Suprapubic skin (tissue), 4 donors: ENCODE data around the gene GNA15. TPM values are rescaled to one million over a fixed set of nuclear protein-coding genes. Genes with fewer than 3 reads are reported as not detected.

Experiments used
- DNase-seq, 2 donors: peaks; one replicate each; pipeline ENCODE4 v3.0.0-alpha.2; 2019; ENCODE audit warnings: low spot score in 2 of 2
- H3K27ac ChIP-seq: fragments of 200-600 bp; sonication (generic); one replicate; pipeline ENCODE4 v1.5.1; 2019
- H3K27me3 ChIP-seq: fragments of 200-600 bp; sonication (generic); one replicate; pipeline ENCODE4 v1.5.1; 2019
- H3K36me3 ChIP-seq: fragments of 200-600 bp; sonication (generic); one replicate; pipeline ENCODE4 v1.5.1; 2019
- H3K4me1 ChIP-seq: fragments of 200-600 bp; sonication (generic); one replicate; pipeline ENCODE4 v1.5.1; 2019
- H3K4me3 ChIP-seq: fragments of 200-600 bp; sonication (generic); one replicate; pipeline ENCODE4 v1.5.1; 2019; ENCODE audit warnings: mild to moderate bottlenecking
- H3K9me3 ChIP-seq: fragments of 200-600 bp; sonication (generic); one replicate; pipeline ENCODE4 v1.5.1; 2019
- EP300 ChIP-seq: sonication (generic); formaldehyde crosslinking; IDR thresholded peaks from one replicate; pipeline ENCODE4 v1.6.1; 2017; ENCODE audit warnings: antibody characterized with exemption
- POLR2A ChIP-seq, 2 donors: fragments of 450-650 bp; IDR thresholded peaks; one replicate each; pipeline ENCODE4 v1.6.1; 2017; ENCODE audit warnings: antibody characterized with exemption in 2 of 2, mild to moderate bottlenecking in 2 of 2, moderate library complexity in 2 of 2
- POLR2AphosphoS5 ChIP-seq, 3 donors: sonication (generic); formaldehyde crosslinking; IDR thresholded peaks; one replicate each; pipeline ENCODE4 v1.6.1; 2017; ENCODE audit warnings: antibody characterized with exemption in 3 of 3
- WGBS: methylation state at CpG from one replicate; pipeline ENCODE4 v1.1.5; 2018; 5-methylcytosine and 5-hydroxymethylcytosine counted together
- total RNA-seq, 4 donors: library from RNA; depleted of rRNA; stranded (reverse); fragments of >200 nt; gene quantifications; one replicate each; pipeline ENCODE4 v1.1.0, GENCODE V29; 2016
- TF ChIP-seq, protein P1 (sequence below), 2 donors: fragments of 200-600 bp in 1 of 2; fragments of 450-650 bp in 1 of 2; sonication (generic) in 1 of 2; IDR thresholded peaks; one replicate each; pipeline ENCODE4 v1.5.1; 2016 to 2019; ENCODE audit warnings: antibody characterized with exemption in 2 of 2, mild to moderate bottlenecking in 1 of 2, moderate library complexity in 1 of 2

GNA15 gene
- total RNA-seq, 4 donors from 2014 or later: 29.9 to 117 (median 85.0) TPM

DNA sequence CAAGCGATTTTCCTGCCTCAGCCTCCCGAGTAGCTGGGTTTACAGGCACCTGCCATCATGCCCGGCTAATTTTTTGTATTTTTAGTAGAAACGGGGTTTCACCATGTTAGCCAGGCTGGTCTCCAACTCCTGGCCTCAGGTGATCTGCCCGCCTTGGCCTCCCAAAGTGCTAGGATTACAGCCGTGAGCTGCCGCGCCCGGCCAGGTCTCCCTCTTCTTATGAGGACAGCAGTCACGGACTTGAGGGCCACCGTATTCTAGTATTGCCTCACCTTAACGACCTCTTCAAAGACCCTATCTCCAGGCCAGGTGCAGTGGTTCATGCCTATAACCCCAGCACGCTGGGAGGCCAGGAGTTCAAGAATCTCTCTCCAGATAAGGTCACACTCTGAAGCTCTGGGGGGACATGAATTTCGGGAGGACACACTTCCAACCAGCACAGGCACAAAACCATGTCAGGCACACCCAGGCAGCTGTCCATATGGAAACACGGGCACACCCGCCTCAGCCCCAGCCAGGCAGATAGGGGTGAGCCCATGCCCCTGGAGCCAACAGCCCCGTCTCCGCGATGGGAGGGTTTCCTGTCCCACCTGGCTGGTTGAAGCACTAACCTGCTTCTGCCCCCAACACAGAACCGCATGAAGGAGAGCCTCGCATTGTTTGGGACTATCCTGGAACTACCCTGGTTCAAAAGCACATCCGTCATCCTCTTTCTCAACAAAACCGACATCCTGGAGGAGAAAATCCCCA is 21.4 kb downstream of the GNA15 start:
- Histone ChIP-seq H3K4me1 (peaks cover 17% of the 10 kb centered on the region), H3K27me3 (no peaks in the 10 kb centered on the region), H3K4me3 (no peak overlapping the region), H3K27ac (no peak overlapping the region), H3K9me3 (no peaks in the 10 kb centered on the region), H3K36me3 (peaks cover 27% of the 10 kb centered on the region)
- WGBS: 79% methylated on average over 23 of the region's 23 CpGs
- DNase-seq: no peak
- TF ChIP-seq EP300 (no peak), POLR2A (IDR thresholded peaks at IDR 0.05) (no peak), POLR2AphosphoS5 (IDR thresholded peaks at IDR 0.05) (no peak)
- TF ChIP-seq, protein P1, sequence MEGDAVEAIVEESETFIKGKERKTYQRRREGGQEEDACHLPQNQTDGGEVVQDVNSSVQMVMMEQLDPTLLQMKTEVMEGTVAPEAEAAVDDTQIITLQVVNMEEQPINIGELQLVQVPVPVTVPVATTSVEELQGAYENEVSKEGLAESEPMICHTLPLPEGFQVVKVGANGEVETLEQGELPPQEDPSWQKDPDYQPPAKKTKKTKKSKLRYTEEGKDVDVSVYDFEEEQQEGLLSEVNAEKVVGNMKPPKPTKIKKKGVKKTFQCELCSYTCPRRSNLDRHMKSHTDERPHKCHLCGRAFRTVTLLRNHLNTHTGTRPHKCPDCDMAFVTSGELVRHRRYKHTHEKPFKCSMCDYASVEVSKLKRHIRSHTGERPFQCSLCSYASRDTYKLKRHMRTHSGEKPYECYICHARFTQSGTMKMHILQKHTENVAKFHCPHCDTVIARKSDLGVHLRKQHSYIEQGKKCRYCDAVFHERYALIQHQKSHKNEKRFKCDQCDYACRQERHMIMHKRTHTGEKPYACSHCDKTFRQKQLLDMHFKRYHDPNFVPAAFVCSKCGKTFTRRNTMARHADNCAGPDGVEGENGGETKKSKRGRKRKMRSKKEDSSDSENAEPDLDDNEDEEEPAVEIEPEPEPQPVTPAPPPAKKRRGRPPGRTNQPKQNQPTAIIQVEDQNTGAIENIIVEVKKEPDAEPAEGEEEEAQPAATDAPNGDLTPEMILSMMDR (IDR thresholded peaks at IDR 0.05): no peak

DNA sequence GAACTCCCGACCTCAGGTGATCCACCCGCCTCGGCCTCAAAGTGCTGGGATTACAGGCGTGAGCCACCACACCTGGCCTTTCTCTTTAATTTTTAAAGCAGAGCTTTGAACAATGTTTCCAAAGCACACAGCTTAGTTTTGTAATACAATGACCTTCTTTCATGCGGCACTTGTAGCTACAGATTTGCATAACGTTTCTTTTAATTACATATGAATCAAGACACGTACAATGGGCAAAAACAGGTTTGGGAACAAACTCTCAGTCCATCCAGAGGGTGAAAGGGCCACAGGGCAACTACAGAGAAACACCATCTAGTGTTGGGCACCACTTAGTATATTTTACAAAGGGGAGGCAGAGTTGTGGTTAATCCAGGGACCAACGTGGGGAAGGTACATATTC is 23.7 kb downstream of the GNA15 start:
- peaks cover 16% of the 10 kb centered on the region for H3K4me1 ChIP-seq
- 84% methylated on average over 8 of the region's 8 CpGs for WGBS
- H3K27me3 ChIP-seq: no peaks in the 10 kb centered on the region
- H3K36me3 ChIP-seq: peaks cover 37% of the 10 kb centered on the region
- DNase-seq: no peak
- TF ChIP-seq EP300 (no peak), POLR2A (IDR thresholded peaks at IDR 0.05) (no peak), POLR2AphosphoS5 (IDR thresholded peaks at IDR 0.05) (no peak)
- TF ChIP-seq, protein P1 (IDR thresholded peaks at IDR 0.05): no peak
- H3K9me3 ChIP-seq: no peaks in the 10 kb centered on the region
- H3K4me3 ChIP-seq: no peak overlapping the region
- H3K27ac ChIP-seq: no peak overlapping the region

DNA sequence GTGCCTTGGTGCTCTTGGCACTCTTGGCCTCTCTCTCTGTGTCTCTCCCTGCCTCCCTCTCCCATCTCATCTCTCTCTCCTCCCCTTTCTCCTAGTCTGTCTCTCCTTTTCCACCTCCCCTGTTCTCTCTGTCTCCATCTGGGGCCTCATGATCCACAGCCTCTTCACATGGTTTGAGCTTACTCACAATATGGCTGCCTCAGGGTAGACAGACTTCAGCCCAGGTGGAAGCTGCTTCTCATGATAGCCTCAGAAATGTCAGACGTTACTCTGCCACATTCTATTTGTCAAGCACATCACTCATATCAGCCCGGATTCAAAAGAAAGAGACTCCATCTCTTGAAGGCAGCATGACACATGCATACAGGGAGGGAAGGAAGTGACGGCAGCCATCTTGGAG is 24.4 kb downstream of the GNA15 start:
- no peak overlapping the region for H3K4me3 ChIP-seq
- WGBS: 89% methylated on average over 3 of the region's 3 CpGs
- H3K27ac ChIP-seq: no peak overlapping the region
- peaks cover 11% of the 10 kb centered on the region for H3K4me1 ChIP-seq
- DNase-seq: no peak
- no peaks in the 10 kb centered on the region for H3K9me3 ChIP-seq
- H3K27me3 ChIP-seq: no peaks in the 10 kb centered on the region
- peaks cover 37% of the 10 kb centered on the region for H3K36me3 ChIP-seq
- TF ChIP-seq POLR2AphosphoS5 (IDR thresholded peaks at IDR 0.05) (no peak), POLR2A (IDR thresholded peaks at IDR 0.05) (no peak)

DNA sequence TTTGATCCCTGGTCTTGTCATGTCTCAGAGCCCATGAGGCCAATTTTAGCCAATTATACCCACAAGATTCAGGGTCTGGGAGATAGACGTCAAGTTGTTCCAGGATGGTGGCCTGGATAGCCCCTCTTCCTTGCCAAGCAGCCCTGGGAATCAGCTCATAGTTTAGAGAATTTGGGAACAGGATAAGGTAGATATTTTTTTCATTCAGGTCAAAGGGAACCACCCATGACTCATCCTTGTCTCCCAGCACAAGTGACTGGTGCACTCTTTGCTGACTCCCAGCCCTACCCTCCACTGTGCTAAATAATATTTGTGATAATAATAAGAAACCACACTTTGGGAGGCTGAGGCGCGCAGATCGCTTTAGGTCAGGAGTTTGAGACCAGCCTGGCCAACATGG is 25.6 kb downstream of the GNA15 start:
- 86% methylated on average over 4 of the region's 4 CpGs for WGBS
- TF ChIP-seq EP300: no peak
- TF ChIP-seq, protein P1 (IDR thresholded peaks at IDR 0.05): no peak
- TF ChIP-seq POLR2AphosphoS5 (IDR thresholded peaks at IDR 0.05): no peak
- no peak for TF ChIP-seq POLR2A (IDR thresholded peaks at IDR 0.05)
- Histone ChIP-seq H3K27me3 (no peaks in the 10 kb centered on the region), H3K4me1 (peaks cover 4% of the 10 kb centered on the region), H3K9me3 (no peaks in the 10 kb centered on the region), H3K4me3 (no peak overlapping the region), H3K36me3 (peaks cover 39% of the 10 kb centered on the region), H3K27ac (no peak overlapping the region)
- DNase-seq: no peak

DNA sequence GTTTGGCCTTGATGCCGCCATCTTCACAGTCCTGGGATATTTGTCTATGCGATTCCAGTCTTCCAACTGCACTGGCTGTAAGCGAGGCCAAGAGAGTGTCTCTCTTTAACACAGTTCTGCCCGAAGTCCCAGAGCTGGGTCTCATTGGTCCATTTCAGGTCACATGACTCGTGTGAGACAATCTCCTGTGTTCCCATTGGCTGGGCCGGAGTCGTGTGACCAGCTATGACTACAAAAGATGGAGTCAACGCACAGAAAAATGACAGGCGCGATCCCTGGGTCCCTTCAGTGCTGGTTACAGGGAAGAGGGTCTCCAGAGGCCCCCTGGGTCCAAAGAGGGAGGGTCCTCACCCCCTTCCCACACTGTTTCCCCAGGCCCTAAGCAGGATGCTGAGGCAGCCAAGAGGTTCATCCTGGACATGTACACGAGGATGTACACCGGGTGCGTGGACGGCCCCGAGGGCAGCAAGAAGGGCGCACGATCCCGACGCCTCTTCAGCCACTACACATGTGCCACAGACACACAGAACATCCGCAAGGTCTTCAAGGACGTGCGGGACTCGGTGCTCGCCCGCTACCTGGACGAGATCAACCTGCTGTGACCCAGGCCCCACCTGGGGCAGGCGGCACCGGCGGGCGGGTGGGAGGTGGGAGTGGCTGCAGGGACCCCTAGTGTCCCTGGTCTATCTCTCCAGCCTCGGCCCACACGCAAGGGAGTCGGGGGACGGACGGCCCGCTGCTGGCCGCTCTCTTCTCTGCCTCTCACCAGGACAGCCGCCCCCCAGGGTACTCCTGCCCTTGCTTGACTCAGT is 26.8 kb downstream of the GNA15 start:
- no peak for DNase-seq
- Histone ChIP-seq H3K4me1 (peaks cover 4% of the 10 kb centered on the region), H3K4me3 (no peak overlapping the region), H3K27me3 (no peaks in the 10 kb centered on the region), H3K27ac (no peak overlapping the region), H3K36me3 (peaks cover 39% of the 10 kb centered on the region), H3K9me3 (no peaks in the 10 kb centered on the region)
- whole genome bisulfite sequencing: 80% methylated on average over 10 of the region's 38 CpGs
- TF ChIP-seq POLR2AphosphoS5 (IDR thresholded peaks at IDR 0.05) (no peak), POLR2A (IDR thresholded peaks at IDR 0.05) (no peak), EP300 (no peak)
- TF ChIP-seq, protein P1 (IDR thresholded peaks at IDR 0.05): no peak
